ENCODE data around the gene TEX264. TPM values are rescaled to one million over a fixed set of nuclear protein-coding genes. Genes with fewer than 3 reads are reported as not detected.

TEX264 gene
- total RNA-seq, 1 experiment from 2014 or later: 46.4 TPM

GRCh38 chr3:51720292-51721061 is 49.4 kb downstream of the TEX264 start:
- Mint-ChIP-seq H3K27me3 (ENCODE audit: insufficient read depth, unreplicated experiment) (no peaks in the 10 kb centered on the region), H3K27ac (ENCODE audit: low read depth, unreplicated experiment) (no peak overlapping the region), H3K4me3 (ENCODE audit: unreplicated experiment) (no peak overlapping the region), H3K36me3 (ENCODE audit: insufficient read depth, unreplicated experiment) (no peaks in the 10 kb centered on the region), H3K9me3 (ENCODE audit: unreplicated experiment) (no peaks in the 10 kb centered on the region), H3K4me1 (ENCODE audit: insufficient read depth, unreplicated experiment) (no peaks in the 10 kb centered on the region)
- DNase-seq (ENCODE audit: unreplicated experiment): no peak
- BruUV-seq (replicated peaks): no TSS peak
- intact Hi-C loops (cut with micrococcal nuclease): no loop called here
- POLR2A ChIA-PET: interaction anchor here (0.6 to 0.8 kb wide), 2 partner anchors 9 to 221 kb away, joined by 3 to 4 read pairs; no protein-coding TSS in a partner anchor
- CTCF ChIA-PET: interaction anchor here (0.9 to 2.0 kb wide), 2 partner anchors 51 to 219 kb away, joined by 4 to 13 read pairs; no protein-coding TSS in a partner anchor
- no peak for TF ChIP-seq CTCF (IDR thresholded peaks at IDR 0.05; ENCODE audit: unreplicated experiment)

- ChIA-PET POLR2A (no interaction called here), CTCF (no interaction called here)
- H3K27ac Mint-ChIP-seq (ENCODE audit: low read depth, unreplicated experiment): no peak overlapping the region
- TF ChIP-seq CTCF (IDR thresholded peaks at IDR 0.05; ENCODE audit: unreplicated experiment): no peak
- no TSS peak for BruUV-seq (replicated peaks)
- no peak overlapping the region for H3K4me3 Mint-ChIP-seq (ENCODE audit: unreplicated experiment)
- DNase-seq (ENCODE audit: unreplicated experiment): no peak
- no peaks in the 10 kb centered on the region for H3K27me3 Mint-ChIP-seq (ENCODE audit: insufficient read depth, unreplicated experiment)
- H3K9me3 Mint-ChIP-seq (ENCODE audit: unreplicated experiment): no peaks in the 10 kb centered on the region
- no peaks in the 10 kb centered on the region for H3K4me1 Mint-ChIP-seq (ENCODE audit: insufficient read depth, unreplicated experiment)
- H3K36me3 Mint-ChIP-seq (ENCODE audit: insufficient read depth, unreplicated experiment): no peaks in the 10 kb centered on the region
- intact Hi-C loops (cut with micrococcal nuclease): no loop called here
Measured at GRCh38 chr3:51721062-51721745, 50.2 kb downstream of the TEX264 start.

- no peak overlapping the region for H3K27ac Mint-ChIP-seq (ENCODE audit: low read depth, unreplicated experiment)
- CTCF ChIA-PET: interaction anchor here (0.6 kb wide), 1 partner anchor 18 kb away, joined by 3 read pairs; no protein-coding TSS in a partner anchor
- H3K36me3 Mint-ChIP-seq (ENCODE audit: insufficient read depth, unreplicated experiment): no peaks in the 10 kb centered on the region
- POLR2A ChIA-PET: no interaction called here
- H3K4me1 Mint-ChIP-seq (ENCODE audit: insufficient read depth, unreplicated experiment): no peaks in the 10 kb centered on the region
- H3K4me3 Mint-ChIP-seq (ENCODE audit: unreplicated experiment): no peak overlapping the region
- TF ChIP-seq CTCF (IDR thresholded peaks at IDR 0.05; ENCODE audit: unreplicated experiment): no peak
- intact Hi-C loops (cut with micrococcal nuclease): no loop called here
- H3K27me3 Mint-ChIP-seq (ENCODE audit: insufficient read depth, unreplicated experiment): no peaks in the 10 kb centered on the region
- DNase-seq (ENCODE audit: unreplicated experiment): no peak
- no peaks in the 10 kb centered on the region for H3K9me3 Mint-ChIP-seq (ENCODE audit: unreplicated experiment)
- no TSS peak for BruUV-seq (replicated peaks)
Measured at GRCh38 chr3:51722362-51722761, 51.3 kb downstream of the TEX264 start.

- H3K4me1 Mint-ChIP-seq (ENCODE audit: insufficient read depth, unreplicated experiment): peaks cover 6% of the 10 kb centered on the region
- no peaks in the 10 kb centered on the region for H3K9me3 Mint-ChIP-seq (ENCODE audit: unreplicated experiment)
- no peak overlapping the region for H3K4me3 Mint-ChIP-seq (ENCODE audit: unreplicated experiment)
- no peak for TF ChIP-seq CTCF (IDR thresholded peaks at IDR 0.05; ENCODE audit: unreplicated experiment)
- CTCF ChIA-PET: interaction anchor here (0.6 to 1.7 kb wide), 4 partner anchors 13 to 251 kb away, joined by 3 to 6 read pairs (median 4); no protein-coding TSS in a partner anchor
- no peak for DNase-seq (ENCODE audit: unreplicated experiment)
- no peaks in the 10 kb centered on the region for H3K36me3 Mint-ChIP-seq (ENCODE audit: insufficient read depth, unreplicated experiment)
- no peaks in the 10 kb centered on the region for H3K27me3 Mint-ChIP-seq (ENCODE audit: insufficient read depth, unreplicated experiment)
- intact Hi-C loops (cut with micrococcal nuclease): no loop called here
- H3K27ac Mint-ChIP-seq (ENCODE audit: low read depth, unreplicated experiment): no peak overlapping the region
- no TSS peak for BruUV-seq (replicated peaks)
- POLR2A ChIA-PET: no interaction called here
Measured at GRCh38 chr3:51727500-51727899, 56.4 kb downstream of the TEX264 start.

Measured in MCF 10A (cell line).